GM18873 (cell line): ENCODE measurements around the gene MYOM3.

Experiments used
- ATAC-seq: cut with Tn5 transposase; IDR thresholded peaks from one replicate; pipeline ENCODE4 v1.9.1; 2021; ENCODE audit warnings: mild to moderate bottlenecking, moderate library complexity, moderate number of reproducible peaks; ENCODE audit not compliant: unreplicated experiment, low FRiP score

MYOM3 gene

DNA sequence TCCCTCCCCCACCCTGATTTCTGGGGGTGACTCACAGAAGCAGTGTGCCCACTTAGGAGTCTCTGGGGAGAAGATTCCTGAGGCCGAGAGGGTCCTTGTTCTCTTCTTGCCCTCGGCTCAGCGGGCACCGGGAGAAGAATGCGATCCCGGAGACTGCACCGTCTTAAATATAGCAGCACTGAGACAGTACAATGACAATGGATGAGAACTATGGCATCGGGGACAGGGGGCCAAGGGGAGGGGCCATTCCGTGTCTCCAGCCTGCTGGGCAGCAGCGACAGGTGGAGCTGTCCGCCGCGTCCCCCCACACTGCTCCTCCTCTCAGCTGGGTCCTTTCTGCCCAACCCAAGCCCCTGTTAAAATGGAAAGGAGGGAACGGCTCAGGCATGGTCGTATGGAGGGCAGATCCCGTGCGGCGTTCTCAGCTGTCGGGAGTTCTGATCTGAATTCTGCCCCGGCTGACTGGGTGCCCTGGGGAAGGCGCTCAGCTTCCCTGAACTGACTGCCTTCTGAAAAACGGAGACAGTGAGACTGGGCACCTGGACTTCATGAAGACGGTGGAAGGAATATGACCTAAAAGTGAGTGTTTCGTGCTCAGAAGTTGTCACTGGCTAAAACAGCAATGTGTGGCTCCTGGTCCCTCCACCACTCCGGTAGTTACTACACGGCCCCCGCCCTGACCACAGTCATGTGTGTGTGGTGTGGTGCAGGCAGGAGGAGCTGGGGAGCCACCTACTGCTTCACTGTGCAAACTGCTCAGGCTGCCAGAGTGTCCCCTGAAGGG, at the start of gene MYOM3:
Gene MYOM3, minus strand, starts transcription at position 140 of the 784 bp plus-strand sequence. CDS start 3,499 bp downstream, outside the sequence.
- no peak for ATAC-seq

DNA sequence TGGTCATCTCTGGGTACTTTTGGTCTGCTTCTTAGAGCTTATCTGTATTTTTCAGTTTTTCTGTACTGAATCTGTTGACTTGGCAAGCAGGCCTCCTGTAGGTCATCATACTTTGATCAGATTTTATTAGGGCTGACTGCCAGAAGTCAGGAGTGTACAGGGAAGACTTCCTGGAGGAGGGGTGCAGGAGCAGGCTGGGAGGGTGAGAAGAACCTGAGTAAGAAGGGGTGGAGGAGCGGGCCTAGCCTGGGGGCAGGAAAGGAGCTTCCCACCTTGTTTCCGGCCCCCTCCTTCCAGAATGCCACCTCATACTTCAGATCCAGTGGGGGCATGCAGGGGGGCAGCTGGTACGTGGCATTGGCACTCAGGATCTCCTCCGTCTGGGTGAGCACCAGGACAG, 49.3 kb upstream of the MYOM3 start:
- no peak for ATAC-seq

DNA sequence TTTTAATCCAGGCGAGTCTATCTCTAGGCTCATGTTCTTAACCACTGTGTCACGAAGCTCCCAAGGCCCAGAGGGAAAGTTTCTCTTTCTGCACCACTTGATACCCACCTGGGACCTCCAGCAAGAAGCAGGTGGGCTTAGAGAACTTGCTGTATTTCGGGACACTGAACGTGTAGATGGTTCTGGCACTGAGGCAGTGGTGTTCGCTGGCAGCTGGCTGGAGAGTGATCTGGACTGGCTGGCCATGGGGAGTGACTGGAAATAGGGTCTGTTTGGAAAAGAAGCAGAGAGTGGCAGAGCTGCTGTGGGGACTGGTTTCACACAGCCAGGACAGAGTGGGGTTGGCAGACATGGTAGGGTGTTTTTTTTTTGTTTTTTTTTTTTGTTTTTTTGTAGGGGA, 47.4 kb upstream of the MYOM3 start:
- ATAC-seq: no peak

GRCh38 chr1:24157918-24158481, 46.1 kb upstream of the MYOM3 start:
- ATAC-seq: no peak

DNA sequence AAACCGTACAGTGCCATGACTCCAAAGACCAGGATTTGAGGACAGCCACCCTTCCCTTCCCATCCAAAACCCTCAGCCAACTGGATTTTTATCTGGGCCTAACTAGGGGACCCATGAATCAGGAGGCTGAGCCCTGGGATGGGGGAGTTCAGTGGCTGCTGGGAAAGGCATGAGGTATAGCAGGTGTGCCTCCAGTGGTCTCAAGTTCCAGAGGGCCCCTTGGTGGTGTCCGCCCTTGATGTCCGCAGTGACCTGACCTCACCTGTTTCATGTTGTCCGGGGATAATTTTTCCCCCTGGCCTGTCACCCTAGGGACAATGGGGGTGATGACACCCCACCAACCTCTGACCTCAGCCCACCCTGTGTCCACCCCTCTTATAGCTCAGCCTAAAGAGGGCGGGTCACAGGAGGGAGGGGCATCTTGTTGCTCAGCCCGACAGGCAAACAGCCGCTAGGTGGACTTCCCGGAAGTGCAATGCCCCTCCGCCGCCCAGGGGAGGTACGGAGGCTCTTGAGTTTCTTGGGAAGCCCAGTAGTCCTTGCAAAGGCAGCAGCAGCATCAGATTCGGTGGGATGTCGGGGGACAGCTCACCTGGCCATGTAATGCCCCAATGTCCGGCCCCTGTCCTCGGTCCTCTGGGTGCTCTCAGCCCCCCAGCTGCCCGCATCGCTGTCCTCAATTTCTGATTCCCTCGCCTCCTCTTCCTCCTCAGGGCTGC, 44.8 kb upstream of the MYOM3 start:
- no peak for ATAC-seq

- ATAC-seq: no peak
Observed at GRCh38 chr1:24155011-24155782, 43.3 kb upstream of the MYOM3 start.

DNA sequence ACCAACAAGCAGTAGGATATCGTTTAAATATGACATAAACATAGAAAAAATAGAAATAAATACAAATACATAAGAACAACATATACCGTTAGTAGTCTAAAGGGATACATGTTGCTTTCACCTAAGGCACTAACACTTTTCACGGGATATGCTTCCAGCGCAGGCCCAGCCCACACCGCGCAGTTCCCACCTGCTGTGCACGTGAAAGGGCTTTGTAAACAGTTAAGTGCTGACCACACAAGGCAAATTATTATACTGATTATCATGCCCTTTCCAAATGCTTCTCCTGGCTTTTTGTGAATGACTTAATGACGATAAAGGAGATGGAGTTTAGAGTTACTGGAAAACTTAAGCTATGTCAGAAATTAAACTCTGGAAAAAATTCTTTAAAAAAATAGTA, 42.3 kb upstream of the MYOM3 start:
- no peak for ATAC-seq

DNA sequence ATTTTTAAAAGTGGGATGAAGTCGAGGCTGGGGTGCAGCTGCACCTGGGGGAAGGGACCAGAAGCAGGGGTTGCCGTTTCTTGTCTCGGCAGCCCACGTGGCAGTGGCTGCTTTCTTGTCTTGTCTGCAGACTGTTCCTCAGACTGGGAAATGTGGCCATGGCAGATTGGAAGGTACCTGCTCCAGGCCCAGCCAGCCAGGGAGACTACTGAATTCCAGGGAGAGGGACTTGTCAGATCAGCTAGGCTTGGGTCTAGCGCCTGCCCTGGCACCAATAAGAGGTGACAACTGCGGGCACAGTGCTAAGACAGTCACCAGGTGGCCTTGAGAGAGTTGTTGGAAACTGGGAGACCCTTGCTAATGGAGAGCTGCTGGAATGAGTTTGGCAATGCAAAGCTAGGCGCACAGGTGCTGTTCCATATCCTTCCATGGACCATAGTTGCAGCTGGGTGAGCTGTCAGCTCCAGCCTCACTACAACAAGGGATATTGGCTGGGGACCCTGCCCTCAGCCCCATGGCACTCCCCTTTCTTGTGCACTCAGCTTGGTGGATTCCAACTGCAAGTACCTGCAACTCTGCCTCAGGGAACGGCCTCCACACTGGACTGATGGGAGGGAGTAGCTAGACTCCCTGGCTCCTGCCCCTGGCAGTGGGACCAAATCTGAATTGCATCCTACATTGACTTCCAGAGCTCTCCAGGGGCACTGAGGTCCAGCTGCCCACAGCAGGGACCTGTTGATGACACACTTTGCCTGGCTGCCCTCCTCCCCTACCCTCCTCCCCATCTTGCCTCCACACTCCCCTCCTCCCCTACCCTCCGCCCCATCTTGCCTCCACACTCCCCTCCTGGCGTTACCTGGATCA, 40.9 kb upstream of the MYOM3 start:
- no peak for ATAC-seq

GRCh38 chr1:24151175-24151533, 39.2 kb upstream of the MYOM3 start:
- ATAC-seq: no peak

- no peak for ATAC-seq
Observed at GRCh38 chr1:24150234-24151174, 38.6 kb upstream of the MYOM3 start.

GRCh38 chr1:24149866-24150233, 37.9 kb upstream of the MYOM3 start:
- ATAC-seq: no peak

- ATAC-seq: no peak
Observed at GRCh38 chr1:24147816-24148215, 35.9 kb upstream of the MYOM3 start.

- ATAC-seq: no peak
Observed at GRCh38 chr1:24147194-24147593, 35.3 kb upstream of the MYOM3 start.

GRCh38 chr1:24142546-24143534, 30.9 kb upstream of the MYOM3 start, which contains the start of gene IL22RA1:
TSS of gene IL22RA1 (minus strand) at chr1:24143140. CDS start at chr1:24143082, 58 bp downstream.
- ATAC-seq: no peak

DNA sequence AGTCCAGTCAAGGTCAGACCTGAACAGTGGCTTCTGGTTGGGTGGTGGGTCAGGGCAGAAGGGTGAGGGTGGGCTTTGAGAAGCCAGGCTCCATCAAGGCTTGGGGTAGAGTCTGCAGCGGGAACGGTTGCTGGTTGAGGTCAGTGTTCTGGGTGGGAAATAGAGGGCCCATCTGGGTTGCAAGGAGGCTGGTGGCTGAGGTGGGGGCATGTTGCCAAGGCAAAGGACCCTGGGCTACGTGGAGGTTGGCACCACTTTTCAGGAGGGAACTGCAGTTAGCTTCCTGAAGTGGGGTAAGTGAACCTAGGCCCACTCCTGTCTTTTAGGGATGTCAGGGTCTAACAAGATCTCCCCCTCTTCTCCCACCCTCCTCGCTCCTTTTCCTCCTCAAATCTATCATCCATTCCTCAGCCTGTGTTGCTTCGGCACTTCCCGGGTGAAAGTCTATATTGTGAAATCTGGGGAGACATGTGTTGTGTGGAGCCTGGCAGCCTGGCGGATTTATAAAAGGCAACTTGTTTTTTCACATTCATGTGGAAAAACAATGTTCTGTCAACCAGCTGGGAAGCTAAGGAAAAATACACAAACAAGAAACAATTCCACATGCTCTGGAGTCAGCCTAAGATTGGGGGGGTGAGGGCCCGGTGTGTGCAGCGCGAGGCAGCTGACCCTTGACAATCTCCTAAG, 29.5 kb upstream of the MYOM3 start:
- ATAC-seq: no peak

DNA sequence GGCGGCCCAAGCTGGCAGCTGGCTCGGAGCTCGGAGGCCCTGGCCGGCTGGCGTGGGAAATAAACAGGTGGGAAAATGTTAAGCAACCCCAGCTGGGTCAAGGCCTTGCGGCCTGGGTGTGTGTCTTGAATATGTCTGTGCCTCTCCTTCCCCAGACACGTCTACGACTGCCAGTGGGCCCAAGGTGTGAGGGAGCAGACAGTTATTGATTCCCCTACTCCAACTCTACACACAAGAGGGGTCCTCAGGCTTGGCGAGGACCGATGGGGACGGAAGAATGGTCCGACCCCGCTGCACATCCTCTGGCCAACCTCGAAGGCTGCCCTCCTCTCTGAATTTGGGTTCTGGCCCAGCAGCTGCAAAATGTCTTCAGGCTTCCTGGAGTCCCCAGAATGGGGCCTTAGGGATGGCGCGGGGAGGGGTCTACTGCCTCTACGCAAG, 28.8 kb upstream of the MYOM3 start:
- ATAC-seq: no peak

DNA sequence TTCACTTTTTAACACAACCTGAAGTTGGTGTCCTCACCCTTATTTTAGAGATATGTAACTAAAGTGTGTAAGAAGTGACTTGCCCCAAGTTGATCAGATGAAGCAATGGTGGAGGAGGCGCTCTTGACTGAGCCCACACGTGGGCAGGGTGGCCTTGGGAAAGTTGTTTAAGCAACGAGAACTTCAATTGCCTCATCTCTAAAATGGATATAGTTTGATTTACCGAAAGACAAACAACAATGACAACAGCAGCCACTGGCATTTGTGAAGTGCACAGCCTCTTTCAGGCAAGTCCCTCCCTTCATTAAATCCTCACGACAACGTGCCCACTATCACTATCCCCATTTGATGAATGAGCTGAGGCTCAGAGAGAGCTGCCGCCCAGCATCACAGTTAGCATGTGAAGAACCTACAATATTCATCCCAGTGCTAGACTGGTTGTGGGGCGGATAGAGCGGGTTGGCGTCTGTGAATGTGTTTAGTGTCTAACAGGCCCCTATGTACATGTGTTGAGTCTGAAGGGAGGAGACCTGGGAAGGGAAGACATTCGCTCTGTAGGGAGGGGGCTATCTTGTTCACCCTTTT, 28.0 kb upstream of the MYOM3 start:
- ATAC-seq: no peak
